GM21786 (cell line): ENCODE measurements around the gene MOV10L1.
"Not testable (repeated sequence)": the region's sequence is repeated elsewhere in the genome, so short reads cannot be mapped to it uniquely, and the experiment has no call there.

ENCODE experiments used
- ATAC-seq: cut with Tn5 transposase; IDR thresholded peaks from one replicate; pipeline ENCODE4 v1.9.1; 2021; ENCODE audit not compliant: unreplicated experiment

MOV10L1 gene

DNA sequence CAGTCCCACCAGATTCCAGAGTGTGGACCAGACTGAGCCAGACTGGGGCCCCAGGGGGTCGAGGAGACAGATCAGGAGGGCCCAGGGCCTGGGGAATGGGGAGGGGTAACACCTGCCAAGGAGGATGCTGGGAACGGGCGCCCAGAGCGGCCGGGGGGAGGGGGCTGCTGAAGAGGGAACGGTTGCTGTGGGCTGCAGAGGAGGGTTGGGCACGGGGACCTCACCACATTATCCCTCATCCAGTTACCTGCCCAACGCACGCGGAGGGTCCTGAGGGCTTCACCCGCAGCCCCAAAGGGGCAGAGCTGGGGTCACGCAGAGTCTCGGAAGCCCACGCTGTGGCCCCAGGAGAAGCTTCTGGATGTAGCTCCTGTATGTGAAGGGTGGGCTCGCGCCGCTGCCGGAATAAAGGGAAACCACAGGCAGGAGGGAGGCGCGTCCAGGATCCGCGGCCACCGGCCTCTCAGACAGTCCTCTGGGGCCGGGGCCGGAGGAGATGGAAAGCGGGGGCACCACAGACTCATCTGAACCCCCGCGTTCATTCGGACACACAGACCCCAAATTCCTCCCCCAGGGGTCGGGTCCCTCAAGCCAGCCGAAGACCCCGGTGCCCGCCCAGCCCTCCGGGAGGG, 110.1 kb downstream of the MOV10L1 start:
- no peak for ATAC-seq

DNA sequence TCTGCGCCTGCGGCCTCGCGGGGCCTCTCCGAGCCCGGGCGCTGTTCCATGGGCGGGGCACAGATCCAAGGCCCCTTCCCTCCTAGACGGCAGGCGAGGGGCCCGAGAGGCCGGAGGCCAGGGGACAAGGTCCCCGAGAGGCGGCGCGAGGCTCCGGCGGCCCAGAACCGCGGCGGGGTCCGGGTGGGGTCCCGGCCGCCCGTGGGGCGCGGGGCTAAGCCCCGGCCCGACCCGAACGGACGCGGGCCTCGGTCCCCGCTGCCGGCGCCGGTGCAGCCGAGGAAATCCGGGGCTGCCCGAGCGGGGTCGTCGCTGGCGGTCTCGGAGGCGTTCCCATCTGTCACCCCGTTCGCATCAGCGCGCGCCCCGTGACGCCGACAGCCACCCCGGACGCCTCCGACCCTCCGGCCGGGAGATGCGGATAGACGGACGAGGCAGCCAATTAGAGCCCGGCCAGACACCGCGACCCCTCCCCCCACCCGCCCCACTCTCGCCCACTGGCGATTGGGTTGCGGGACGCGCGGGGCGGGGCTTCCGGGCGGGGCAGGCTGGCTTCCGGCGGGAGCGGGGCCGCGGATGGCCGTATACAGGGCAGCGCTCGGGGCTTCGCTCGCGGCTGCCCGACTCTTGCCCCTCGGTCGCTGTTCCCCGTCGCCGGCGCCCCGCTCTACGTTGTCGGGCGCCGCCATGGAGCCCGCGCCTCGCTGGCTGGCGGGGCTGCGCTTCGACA, 110.8 kb downstream of the MOV10L1 start, which contains the start of gene SELENOO:
SELENOO (plus strand) TSS at position 551 of the 730 bp plus-strand sequence; CDS start at position 577, 26 bp downstream.
- ATAC-seq, result peak; percentile 61

DNA sequence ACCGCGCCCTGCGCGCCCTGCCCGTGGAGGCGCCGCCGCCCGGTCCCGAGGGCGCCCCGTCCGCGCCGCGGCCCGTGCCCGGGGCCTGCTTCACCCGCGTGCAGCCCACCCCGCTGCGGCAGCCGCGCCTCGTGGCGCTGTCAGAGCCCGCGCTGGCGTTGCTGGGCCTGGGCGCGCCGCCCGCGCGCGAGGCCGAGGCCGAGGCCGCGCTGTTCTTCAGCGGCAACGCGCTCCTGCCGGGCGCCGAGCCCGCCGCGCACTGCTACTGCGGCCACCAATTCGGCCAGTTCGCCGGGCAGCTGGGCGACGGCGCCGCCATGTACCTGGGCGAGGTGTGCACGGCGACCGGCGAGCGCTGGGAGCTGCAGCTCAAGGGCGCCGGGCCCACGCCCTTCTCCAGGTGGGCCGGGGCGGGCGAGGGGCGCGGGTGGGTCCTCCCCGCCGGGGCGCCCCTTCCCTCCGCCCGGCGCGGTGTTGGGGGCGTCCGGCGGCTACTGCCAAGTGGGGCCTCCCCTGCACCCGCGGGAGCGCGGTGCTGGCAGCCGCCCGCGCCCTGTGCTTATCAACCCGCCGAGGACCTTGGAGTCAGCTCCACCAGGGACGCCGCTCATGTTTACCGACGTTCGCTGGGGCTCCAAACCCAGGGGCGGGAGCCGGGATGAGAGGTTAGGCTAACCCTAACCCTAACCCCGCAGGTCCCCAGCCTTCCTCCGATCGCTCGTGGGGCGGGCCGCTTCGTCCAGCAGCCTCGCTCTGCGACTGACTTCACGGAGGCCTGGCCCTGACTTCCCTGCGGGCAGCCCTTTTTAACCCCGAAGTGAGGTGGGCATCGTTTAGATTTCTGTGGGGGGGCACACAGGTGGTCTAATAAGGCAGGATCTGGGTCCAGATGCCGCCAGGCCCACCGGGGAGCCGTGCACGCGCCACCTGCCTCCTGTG, 111.7 kb downstream of the MOV10L1 start:
- ATAC-seq, result peak; percentile 16

DNA sequence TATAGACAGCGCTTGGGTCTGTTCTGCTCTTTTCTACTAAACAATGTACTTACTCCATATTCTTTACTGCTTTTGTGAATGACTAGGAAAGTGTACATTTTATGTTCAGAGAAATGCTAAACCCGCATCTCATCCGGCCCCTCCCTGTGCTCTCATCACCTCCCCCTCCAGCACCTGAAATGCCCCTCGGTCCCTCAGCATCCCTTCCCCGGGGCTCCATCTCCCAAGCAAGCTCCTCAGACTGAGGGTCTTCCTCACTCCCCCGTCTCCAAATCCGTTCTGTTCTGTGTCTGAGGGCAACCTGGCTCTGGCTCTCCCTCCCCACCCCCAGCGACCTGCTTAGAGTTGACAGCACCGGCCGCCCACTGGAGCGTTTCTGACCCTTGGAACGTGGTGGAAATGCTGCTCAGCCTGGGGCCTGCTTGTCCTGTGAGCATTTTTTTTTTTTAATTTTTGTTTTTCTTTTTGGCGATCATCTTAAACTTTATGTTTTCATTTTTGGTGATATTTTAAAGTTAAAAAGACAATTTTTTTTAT, 112.4 kb downstream of the MOV10L1 start:
- ATAC-seq, result no peak

DNA sequence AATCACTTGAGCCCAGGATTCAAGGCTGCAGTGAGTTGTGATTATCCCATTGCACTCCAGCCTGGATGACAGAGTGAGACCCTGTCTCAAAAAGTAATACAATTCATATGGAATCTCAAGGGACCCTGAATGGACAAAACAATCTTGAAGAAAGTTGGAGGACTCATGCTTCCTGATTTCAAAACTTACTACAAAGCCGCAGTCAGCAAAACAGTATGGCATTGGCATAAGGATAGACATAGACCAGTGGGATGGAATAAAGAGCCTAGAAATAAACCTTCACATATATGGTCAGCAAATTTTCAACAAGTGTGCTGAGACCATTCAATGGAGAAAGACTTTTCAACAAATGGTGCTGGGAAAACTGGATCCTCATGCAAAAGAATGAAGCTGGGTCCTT, 113.5 kb downstream of the MOV10L1 start:
- no peak for ATAC-seq

GRCh38 chr22:50204571-50204970, 114.8 kb downstream of the MOV10L1 start:
- no peak for ATAC-seq

DNA sequence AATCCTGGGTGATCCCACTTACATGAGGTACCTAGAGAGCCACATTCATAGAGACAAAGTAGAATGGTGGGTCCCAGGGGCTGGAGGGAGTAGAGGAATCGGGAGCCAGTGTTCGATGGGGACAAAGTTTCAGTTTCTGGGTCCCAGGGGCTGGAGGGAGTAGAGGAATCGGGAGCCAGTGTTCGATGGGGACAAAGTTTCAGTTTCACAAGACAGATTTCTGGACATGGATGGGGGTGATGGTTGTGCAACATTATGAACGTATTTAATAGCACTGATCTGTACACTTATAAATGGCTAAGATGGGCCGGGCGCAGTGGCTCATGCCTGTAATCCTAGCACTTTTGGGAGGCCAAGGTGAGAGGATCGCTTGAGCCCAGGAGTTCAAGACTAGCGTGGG, 115.2 kb downstream of the MOV10L1 start:
- ATAC-seq, result not testable (repeated sequence)

DNA sequence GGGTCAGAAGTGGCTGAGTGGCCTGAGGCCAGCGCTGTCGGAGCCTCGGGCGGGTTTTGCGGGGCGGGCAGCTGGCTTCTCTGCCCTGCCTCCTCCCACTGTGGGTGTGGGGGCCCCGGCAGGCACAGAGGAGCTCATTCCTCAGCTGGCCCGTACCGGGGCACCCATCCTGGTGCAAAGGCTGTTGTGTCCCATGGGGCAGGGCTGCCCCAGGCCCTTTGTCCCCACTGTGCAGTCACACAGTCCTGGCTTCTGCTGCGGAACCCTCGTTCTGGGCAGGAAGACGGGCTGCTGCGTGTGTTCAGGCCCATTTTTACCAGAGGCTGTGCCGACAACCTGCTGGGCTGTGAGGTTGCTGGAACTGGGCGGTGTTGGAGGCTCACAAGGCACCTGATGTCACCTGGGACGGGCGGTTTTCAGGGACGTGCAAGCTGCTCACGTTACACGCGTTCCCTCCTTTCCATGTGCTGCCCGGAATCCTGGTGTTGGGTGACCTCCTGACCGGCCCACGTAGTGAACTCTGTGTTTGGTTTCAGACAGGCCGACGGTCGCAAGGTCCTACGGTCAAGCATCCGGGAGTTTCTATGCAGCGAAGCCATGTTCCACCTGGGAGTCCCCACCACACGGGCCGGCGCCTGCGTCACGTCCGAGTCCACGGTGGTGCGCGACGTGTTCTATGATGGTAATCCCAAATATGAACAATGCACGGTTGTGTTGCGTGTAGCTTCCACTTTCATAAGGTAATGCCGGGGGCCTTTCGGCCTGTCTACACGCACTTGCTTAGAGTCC, 116.2 kb downstream of the MOV10L1 start:
- no peak for ATAC-seq

DNA sequence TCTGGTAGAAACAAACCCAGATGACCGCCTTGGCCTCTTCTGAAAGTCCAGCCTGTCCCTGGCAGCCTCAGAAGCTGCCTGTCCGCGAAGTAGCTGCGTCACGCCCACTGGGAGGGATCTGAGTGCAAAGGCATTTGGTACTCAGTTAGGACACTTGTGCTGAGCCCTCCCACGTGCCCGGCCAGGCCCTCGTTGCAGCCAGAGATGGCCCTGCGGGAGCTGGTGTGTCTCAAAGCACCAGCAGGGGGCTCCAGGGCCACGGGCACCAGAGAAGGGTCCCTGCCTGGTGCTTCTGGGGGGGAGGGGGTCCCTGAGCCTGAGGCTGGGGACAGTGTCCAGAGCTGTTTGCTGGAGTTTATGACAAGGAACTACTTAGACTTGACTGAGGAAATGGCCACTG, 116.8 kb downstream of the MOV10L1 start:
- ATAC-seq, result no peak

DNA sequence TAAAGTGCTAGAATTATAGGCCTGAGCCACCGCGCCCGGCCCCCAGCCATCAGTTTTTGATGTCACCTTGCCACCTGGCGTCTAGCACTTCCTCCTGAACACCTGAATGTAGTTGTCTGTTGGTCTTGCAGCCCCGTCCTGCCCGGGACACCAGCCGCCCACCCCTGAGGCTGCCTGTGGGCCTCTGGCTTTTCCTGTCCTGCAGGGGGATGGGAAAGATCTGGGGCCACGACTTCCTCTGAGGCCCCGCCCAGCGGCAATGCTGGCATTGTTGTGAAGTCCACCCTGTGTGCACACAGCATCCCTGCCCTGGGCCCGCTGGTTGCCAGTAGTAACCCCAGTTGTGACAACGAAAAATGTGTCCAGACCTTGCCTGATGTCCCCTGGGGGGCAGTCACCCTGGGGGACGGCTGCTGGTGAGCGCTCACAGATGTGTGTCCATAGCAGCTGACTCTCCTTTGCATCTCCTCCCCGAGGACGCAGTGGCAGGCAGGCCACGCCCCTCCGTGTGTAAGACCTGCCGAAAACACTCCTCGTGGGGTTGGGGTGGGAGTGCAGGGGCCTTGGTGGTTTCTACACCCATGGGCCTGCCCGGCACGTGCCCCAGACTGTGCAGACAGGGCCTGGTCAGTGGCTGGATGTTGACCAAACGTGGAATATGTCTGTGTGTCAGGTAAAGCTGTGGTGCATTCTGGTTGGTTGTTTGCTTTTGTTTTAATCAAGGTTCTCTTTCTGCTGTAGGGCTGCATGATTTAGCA, 117.8 kb downstream of the MOV10L1 start:
- ATAC-seq, result no peak

DNA sequence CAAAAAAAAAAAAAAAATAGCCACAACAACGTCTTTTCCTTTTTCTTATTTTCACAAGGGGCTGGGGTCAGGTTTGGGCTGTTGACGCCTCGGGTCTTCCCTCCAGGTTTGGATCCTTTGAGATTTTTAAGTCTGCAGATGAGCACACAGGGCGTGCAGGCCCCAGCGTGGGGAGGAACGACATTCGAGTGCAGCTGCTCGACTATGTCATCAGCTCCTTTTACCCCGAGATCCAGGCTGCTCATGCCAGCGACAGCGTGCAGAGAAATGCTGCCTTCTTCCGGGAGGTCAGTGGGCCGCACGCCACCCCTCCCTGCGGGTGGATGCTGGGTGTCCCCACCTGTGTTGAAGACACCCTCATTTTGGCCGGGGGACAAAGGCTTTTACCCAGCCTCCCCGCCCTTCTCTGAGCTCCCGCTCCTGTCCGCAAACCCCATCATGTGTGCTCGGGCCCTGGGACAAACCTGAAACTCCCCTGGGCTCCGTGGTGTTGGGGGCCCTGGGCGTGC, 118.7 kb downstream of the MOV10L1 start:
- no peak for ATAC-seq

- ATAC-seq, result no peak
These were observed 119.4 kb downstream of the MOV10L1 start for GRCh38 chr22:50208939-50209892.

- ATAC-seq, result no peak
These were observed 120.1 kb downstream of the MOV10L1 start for GRCh38 chr22:50209893-50210292.

DNA sequence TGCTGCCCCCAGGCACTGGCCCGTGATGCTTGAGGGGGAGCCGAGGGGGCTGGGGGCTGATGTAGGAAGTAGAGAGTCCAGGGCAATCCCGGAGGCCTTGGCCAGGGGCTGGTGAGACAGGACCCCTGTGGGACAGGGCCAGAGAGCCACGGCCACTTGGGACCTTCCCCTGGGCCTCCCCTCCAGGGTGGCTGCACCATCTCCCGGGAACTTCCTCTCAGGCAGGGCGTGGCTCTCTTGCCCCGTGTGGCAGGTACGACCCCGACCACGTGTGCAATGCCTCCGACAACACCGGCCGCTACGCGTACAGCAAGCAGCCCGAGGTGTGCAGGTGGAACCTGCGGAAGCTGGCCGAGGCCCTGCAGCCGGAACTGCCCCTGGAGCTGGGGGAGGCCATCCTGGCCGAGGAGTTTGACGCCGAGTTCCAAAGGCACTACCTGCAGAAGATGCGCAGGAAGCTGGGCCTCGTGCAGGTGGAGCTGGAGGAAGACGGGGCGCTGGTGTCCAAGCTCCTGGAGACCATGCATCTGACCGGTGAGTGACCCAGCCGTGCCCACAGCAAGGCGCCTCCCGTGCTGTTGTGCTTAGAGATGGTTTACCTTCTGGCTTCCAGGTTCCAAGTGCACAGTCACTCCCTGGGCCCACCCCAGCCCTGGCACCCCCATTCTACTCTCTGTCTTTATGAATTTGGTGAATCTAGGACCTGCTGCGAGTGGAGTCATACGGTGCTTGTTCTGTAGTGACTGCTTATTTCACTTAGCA, 120.8 kb downstream of the MOV10L1 start:
- ATAC-seq, result no peak

DNA sequence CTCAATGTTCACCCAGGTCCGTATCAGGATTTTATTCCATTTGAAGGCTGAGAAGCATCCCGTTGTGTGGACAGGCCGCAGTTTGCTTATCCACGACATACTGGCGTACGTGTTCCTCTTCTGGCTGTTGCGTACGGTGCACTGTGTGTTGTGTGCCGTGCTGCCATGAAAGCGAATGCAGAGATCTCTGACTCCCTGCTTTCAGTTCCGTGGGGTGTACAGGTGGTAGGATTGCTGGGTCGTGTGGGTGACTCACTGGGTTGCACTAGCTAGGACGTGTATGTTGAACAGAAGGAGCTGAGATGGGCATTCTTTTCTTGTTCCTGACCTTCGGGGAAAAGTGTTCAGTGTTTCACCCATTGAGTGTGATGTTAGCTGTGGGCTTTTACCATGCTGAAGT, 121.3 kb downstream of the MOV10L1 start:
- ATAC-seq, result no peak
